H1 (cell line): Measurements from ENCODE around the gene DISC1. TPM values are rescaled to one million over a fixed set of nuclear protein-coding genes. Genes with fewer than 3 reads are reported as not detected.

Experiments used
- BCL11A ChIP-seq, 2 experiments: IDR thresholded peaks; one replicate each; pipeline ENCODE4 v1.6.1; 2011; ENCODE audit warnings: low read depth in 2 of 2, low read length in 2 of 2, mild to moderate bottlenecking in 2 of 2
- HDAC6 ChIP-seq: IDR thresholded peaks from one replicate; pipeline ENCODE4 v1.7.1; 2012; ENCODE audit warnings: low read depth, mild to moderate bottlenecking, inconsistent platforms, low read length, moderate library complexity
- RBBP5 ChIP-seq: IDR thresholded peaks from 2 replicates; pipeline ENCODE4 v1.7.1; 2012; ENCODE audit warnings: low read depth, mild to moderate bottlenecking, inconsistent platforms, low read length, moderate library complexity, borderline replicate concordance
- RXRA ChIP-seq: IDR thresholded peaks from 2 replicates; pipeline ENCODE4 v1.6.1; 2011; ENCODE audit warnings: low read depth, mild to moderate bottlenecking, low read length, moderate library complexity; ENCODE audit not compliant: insufficient read depth
- ZNF274 ChIP-seq: IDR thresholded peaks from 2 replicates; pipeline ENCODE4 v1.7.0; 2012; ENCODE audit warnings: low read length, borderline replicate concordance; ENCODE audit errors: extremely low read depth
- polyA plus RNA-seq, 7 experiments: library from polyadenylated mRNA; depleted of rRNA in 3 of 7; stranded (reverse) in 5 of 7; unstranded in 2 of 7; fragments of >200 nt in 5 of 7; fragments of 200-250 nt in 2 of 7; gene quantifications; 1 replicate in 5 of 7; 2 replicates in 1 of 7; 4 replicates in 1 of 7; pipeline versions ENCODE4 v1.2.1 to v1.2.3, GENCODE V29; 2011 to 2013; ENCODE audit warnings: missing spikeins in 2 of 7, mixed read lengths in 2 of 7
- total RNA-seq: library from RNA; stranded (reverse); fragmentation: NEBNext Ultra II Directional; extraction: Animal tissue kit (Norgen Biotek cat#: 25700); gene quantifications from 2 replicates; pipeline ENCODE4 v1.2.1, GENCODE V29; 2021
- TF ChIP-seq, protein P1 (sequence below): IDR thresholded peaks from 2 replicates; pipeline ENCODE4 v1.6.1; 2012; ENCODE audit warnings: low read length, inconsistent platforms

Gene DISC1
- total and polyA plus RNA-seq, 2 of the 8 experiments (the other 6 are each of a cell fraction or from before 2014, with no cell fraction given): 1.1 to 3.5 TPM

GRCh38 chr1:231919239-231919885 lies 292.8 kb downstream of the DISC1 start (continued):
- TF ChIP-seq RXRA (no peak), RBBP5 (no peak), BCL11A (IDR thresholded peaks at IDR 0.05; ENCODE audit: low read depth in 2 of 2, low read length in 2 of 2) (no peak), HDAC6 (no peak), ZNF274 (no peak)
- TF ChIP-seq, protein P1, sequence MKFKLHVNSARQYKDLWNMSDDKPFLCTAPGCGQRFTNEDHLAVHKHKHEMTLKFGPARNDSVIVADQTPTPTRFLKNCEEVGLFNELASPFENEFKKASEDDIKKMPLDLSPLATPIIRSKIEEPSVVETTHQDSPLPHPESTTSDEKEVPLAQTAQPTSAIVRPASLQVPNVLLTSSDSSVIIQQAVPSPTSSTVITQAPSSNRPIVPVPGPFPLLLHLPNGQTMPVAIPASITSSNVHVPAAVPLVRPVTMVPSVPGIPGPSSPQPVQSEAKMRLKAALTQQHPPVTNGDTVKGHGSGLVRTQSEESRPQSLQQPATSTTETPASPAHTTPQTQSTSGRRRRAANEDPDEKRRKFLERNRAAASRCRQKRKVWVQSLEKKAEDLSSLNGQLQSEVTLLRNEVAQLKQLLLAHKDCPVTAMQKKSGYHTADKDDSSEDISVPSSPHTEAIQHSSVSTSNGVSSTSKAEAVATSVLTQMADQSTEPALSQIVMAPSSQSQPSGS: no peak
